HT1080 (cell line): ENCODE measurements around the gene CTNND2. TPM values are rescaled to one million over a fixed set of nuclear protein-coding genes. Genes with fewer than 3 reads are reported as not detected.
A peak's percentile ranks its signal among the peaks of the same experiment; 100 is the strongest.

Experiments
- DNase-seq: peaks from one replicate; pipeline ENCODE4 v3.0.0-alpha.2; 2015; ENCODE audit warnings: low read depth
- total RNA-seq: library from RNA; depleted of rRNA; stranded (reverse); fragments of >200 nt; shearing (Covaris generic); gene quantifications from 2 replicates; pipeline ENCODE4 v1.2.3, GENCODE V29; 2014

Gene CTNND2
- total RNA-seq, 1 experiment from 2014 or later = 0.18 TPM

- no peak for DNase-seq
Observed at GRCh38 chr5:11269515-11269914, 634.7 kb downstream of the CTNND2 start.

GRCh38 chr5:11268891-11269290 is 635.4 kb downstream of the CTNND2 start:
- no peak for DNase-seq

- DNase-seq = no peak
Observed at GRCh38 chr5:11266331-11266730, 637.9 kb downstream of the CTNND2 start.

- no peak for DNase-seq
Observed at GRCh38 chr5:11261241-11261640, 643.0 kb downstream of the CTNND2 start.

GRCh38 chr5:11258001-11258400 is 646.2 kb downstream of the CTNND2 start:
- DNase-seq = no peak

GRCh38 chr5:11252523-11252922 is 651.7 kb downstream of the CTNND2 start:
- no peak for DNase-seq

GRCh38 chr5:11252075-11252474 is 652.2 kb downstream of the CTNND2 start:
- DNase-seq = no peak

GRCh38 chr5:11251247-11251646 is 653.0 kb downstream of the CTNND2 start:
- peak; percentile 59 for DNase-seq

GRCh38 chr5:11248966-11249365 is 655.3 kb downstream of the CTNND2 start:
- DNase-seq = no peak

GRCh38 chr5:11247224-11247623 is 657.0 kb downstream of the CTNND2 start:
- no peak for DNase-seq

- DNase-seq = no peak
Observed at GRCh38 chr5:11240293-11241190, 663.7 kb downstream of the CTNND2 start.

GRCh38 chr5:11239261-11240015 is 664.8 kb downstream of the CTNND2 start:
- DNase-seq = no peak

GRCh38 chr5:11234501-11234911 is 669.7 kb downstream of the CTNND2 start:
- DNase-seq = peak; percentile 40

GRCh38 chr5:11230890-11231289 is 673.4 kb downstream of the CTNND2 start:
- DNase-seq = no peak

- DNase-seq = no peak
Observed at GRCh38 chr5:11227064-11227463, 677.2 kb downstream of the CTNND2 start.

GRCh38 chr5:11224436-11225187 is 679.6 kb downstream of the CTNND2 start:
- DNase-seq = no peak

- DNase-seq = no peak
Observed at GRCh38 chr5:11222169-11222568, 682.1 kb downstream of the CTNND2 start.

GRCh38 chr5:11214864-11215644 is 689.2 kb downstream of the CTNND2 start:
- DNase-seq = no peak

- no peak for DNase-seq
Observed at GRCh38 chr5:11212706-11213105, 691.5 kb downstream of the CTNND2 start.

- no peak for DNase-seq
Observed at GRCh38 chr5:11197726-11198125, 706.5 kb downstream of the CTNND2 start.

GRCh38 chr5:11191673-11192072 is 712.6 kb downstream of the CTNND2 start:
- no peak for DNase-seq
